ENCODE results near the gene MTSS2.

The MTSS2 gene

GRCh38 chr16:70697594-70698170 is 11.8 kb upstream of the MTSS2 start:
- TF ChIP-seq, protein P1, sequence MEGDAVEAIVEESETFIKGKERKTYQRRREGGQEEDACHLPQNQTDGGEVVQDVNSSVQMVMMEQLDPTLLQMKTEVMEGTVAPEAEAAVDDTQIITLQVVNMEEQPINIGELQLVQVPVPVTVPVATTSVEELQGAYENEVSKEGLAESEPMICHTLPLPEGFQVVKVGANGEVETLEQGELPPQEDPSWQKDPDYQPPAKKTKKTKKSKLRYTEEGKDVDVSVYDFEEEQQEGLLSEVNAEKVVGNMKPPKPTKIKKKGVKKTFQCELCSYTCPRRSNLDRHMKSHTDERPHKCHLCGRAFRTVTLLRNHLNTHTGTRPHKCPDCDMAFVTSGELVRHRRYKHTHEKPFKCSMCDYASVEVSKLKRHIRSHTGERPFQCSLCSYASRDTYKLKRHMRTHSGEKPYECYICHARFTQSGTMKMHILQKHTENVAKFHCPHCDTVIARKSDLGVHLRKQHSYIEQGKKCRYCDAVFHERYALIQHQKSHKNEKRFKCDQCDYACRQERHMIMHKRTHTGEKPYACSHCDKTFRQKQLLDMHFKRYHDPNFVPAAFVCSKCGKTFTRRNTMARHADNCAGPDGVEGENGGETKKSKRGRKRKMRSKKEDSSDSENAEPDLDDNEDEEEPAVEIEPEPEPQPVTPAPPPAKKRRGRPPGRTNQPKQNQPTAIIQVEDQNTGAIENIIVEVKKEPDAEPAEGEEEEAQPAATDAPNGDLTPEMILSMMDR (IDR thresholded peaks at IDR 0.05; ENCODE audit: extremely low read depth, missing control alignments) = no peak
- DNase-seq (ENCODE audit: low spot score) = no peak

DNA sequence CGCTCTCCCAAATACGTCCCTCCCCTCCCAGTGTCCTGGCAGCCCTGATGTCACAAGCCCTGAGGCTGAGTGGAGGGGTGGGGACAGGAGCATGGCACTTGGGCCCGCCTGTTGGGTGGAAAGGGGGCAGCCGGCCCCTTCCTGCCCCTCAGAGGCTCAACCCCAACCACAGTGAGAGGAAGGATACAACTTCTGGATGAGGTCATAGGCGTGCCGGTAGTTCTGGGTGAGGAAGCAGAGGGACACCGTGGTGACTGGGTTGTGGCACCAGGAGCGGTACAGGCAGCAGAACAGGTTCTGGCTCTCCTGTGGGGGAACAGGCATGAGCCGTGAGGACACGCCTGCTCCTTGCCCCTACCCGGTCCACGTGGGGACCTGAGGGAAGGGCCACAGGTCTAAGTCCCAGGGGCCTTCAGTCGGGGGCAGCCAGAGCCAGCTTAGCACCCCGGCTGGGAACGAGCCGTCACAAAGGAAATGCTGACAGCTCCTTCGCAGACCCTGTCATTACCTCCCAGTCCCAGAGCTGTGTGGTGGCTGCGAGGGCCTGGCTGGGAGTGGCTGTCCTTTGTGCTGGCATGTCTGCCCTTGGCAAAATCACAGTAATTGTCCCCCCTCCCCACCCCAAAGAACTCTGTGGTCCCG is 11.2 kb upstream of the MTSS2 start:
- no peak for DNase-seq (ENCODE audit: low spot score)
- TF ChIP-seq, protein P1 (IDR thresholded peaks at IDR 0.05; ENCODE audit: extremely low read depth, missing control alignments) = no peak

DNA sequence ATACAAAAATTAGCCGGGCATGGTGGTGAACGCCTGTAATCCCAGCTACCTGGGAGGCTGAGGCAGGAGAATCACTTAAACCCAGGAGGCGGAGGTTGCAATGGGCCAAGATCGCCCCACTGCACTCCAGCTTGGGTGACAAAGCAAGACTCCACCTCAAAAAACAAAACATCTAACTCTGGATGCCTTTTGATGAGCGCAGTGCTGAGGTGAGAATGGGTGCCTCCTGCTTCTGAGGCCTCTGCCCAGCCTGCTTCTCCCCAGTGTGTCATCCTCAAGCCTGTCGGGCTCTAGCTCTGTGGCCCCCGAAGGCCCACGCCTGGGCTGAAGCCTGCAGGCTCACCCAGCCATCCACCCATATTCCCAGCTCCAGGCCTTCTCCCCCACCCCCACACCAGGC is 10.5 kb upstream of the MTSS2 start:
- no peak for DNase-seq (ENCODE audit: low spot score)
- TF ChIP-seq, protein P1 (IDR thresholded peaks at IDR 0.05; ENCODE audit: extremely low read depth, missing control alignments) = no peak

DNA sequence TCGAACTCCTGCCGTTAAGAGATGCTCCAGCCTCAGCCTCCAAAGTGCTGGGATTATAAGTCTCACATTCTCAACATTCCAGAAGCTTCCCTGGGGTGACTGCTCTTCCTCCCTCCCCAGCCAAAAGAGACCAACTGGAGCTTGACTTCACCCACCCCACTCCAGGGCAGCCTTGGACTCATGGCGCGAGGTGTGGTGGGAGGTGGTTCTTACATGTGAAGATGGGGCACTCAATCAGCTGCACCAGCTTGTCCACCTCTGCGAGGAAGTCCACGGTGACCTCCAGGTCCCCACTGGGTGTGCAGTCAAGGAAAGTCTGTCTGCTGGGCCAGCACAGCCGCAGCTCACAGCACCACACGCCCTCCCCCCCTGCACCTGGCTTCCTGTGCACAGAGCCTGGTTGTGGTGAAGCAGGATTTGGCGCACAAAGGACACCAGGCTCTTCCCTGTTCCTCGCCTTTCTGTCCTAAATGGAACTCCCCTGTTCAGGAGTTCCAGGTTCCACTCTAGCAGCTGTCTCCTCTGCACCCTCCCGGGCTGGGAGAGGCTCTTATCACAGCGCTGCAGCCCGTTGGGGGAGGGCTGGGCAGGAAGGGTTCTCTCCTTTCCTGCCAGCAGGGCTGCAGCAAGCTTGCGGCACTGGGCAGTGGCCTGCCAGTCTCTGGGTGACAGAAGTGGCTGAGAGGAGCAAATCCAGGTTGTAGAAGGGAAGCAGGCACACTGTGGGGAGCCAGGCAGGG is 9.6 kb upstream of the MTSS2 start:
- TF ChIP-seq, protein P1 (IDR thresholded peaks at IDR 0.05; ENCODE audit: extremely low read depth, missing control alignments) = no peak
- DNase-seq (ENCODE audit: low spot score) = no peak

- no peak for DNase-seq (ENCODE audit: low spot score)
- TF ChIP-seq, protein P1 (IDR thresholded peaks at IDR 0.05; ENCODE audit: extremely low read depth, missing control alignments) = no peak
Measured at GRCh38 chr16:70694868-70695218, 9.0 kb upstream of the MTSS2 start.

DNA sequence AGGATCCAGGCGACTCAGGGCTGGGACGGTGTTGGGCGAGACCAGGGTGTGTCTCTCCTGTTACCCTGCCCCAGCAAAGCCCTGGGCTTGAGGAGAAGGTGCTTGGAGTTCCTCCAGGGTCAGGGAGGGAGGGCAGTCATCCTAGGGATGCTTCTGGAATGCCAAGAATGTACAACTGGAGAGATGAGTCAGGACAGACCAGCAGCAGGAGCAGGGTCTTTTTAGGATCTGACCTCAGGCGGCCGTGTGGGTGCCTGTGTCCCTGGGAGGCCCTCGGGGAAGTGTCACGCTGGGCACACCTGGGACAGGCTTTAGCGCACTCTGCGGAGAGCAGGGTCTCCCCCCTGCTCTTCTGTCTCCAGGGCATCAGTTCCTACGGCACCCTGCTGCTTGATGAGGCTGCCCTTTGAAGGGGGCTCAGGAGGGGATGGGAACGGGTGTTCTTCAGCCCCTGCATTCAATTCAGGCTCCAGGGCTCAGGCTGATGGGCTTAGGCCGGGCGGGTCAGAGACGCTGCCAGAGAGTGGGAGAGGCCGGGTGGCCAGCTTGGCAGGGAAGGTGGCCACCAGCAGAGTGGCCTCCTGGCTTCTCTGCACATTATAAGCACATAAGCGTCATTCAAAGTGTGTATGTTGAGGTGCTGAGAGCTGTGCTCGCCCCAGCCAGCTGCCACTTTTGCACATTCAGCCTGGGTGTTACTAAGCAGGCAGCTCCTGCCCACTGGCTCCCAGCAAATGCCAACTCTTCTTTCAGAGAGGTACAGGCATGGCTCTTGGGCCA is 8.4 kb upstream of the MTSS2 start:
- TF ChIP-seq, protein P1 (IDR thresholded peaks at IDR 0.05; ENCODE audit: extremely low read depth, missing control alignments) = no peak
- DNase-seq (ENCODE audit: low spot score) = no peak
